HG03139 (cell line): ENCODE data around the gene SPRED3.
"Not testable (repeated sequence)": the region's sequence is repeated elsewhere in the genome, so short reads cannot be mapped to it uniquely, and the experiment has no call there.

Source experiments
- ATAC-seq: cut with Tn5 transposase; IDR thresholded peaks from one replicate; pipeline ENCODE4 v1.9.1; 2021; ENCODE audit not compliant: unreplicated experiment

Gene SPRED3

GRCh38 chr19:38389957-38390924 is 1.7 kb downstream of the SPRED3 start:
- no peak for ATAC-seq

GRCh38 chr19:38391911-38392464 is 3.5 kb downstream of the SPRED3 start:
- no peak for ATAC-seq

- ATAC-seq = no peak
Observed at GRCh38 chr19:38392707-38393308, 4.3 kb downstream of the SPRED3 start.

GRCh38 chr19:38394488-38394887 is 6.0 kb downstream of the SPRED3 start:
- ATAC-seq = no peak

GRCh38 chr19:38395381-38396114 is 7.1 kb downstream of the SPRED3 start:
- ATAC-seq = no peak

- ATAC-seq = no peak
Observed at GRCh38 chr19:38399081-38399480, 10.6 kb downstream of the SPRED3 start.

- no peak for ATAC-seq
Observed at GRCh38 chr19:38399537-38399936, 11.0 kb downstream of the SPRED3 start.

- ATAC-seq = no peak
Observed at GRCh38 chr19:38400361-38400760, 11.9 kb downstream of the SPRED3 start.

GRCh38 chr19:38401148-38401547 is 12.7 kb downstream of the SPRED3 start:
- ATAC-seq = no peak

GRCh38 chr19:38402623-38402966 is 14.1 kb downstream of the SPRED3 start:
- no peak for ATAC-seq

GRCh38 chr19:38402967-38403674 is 14.6 kb downstream of the SPRED3 start, which contains the start of gene FAM98C:
TSS of gene FAM98C (plus strand) at chr19:38403093. CDS start at chr19:38403154, 61 bp downstream.
- peak; percentile 82 for ATAC-seq

GRCh38 chr19:38404858-38405257 is 16.4 kb downstream of the SPRED3 start:
- ATAC-seq = no peak

- ATAC-seq = no peak
Observed at GRCh38 chr19:38405276-38405675, 16.8 kb downstream of the SPRED3 start.

- ATAC-seq = no peak
Observed at GRCh38 chr19:38409631-38410133, 21.2 kb downstream of the SPRED3 start.

- not testable (repeated sequence) for ATAC-seq
Observed at GRCh38 chr19:38410407-38410806, 21.9 kb downstream of the SPRED3 start.

GRCh38 chr19:38411041-38411712 is 22.7 kb downstream of the SPRED3 start:
- ATAC-seq = no peak

GRCh38 chr19:38411898-38412297 is 23.4 kb downstream of the SPRED3 start:
- ATAC-seq = not testable (repeated sequence)

- ATAC-seq = no peak
Observed at GRCh38 chr19:38412491-38412890, 24.0 kb downstream of the SPRED3 start.

GRCh38 chr19:38412961-38413360 is 24.5 kb downstream of the SPRED3 start:
- no peak for ATAC-seq

GRCh38 chr19:38413416-38413815 is 24.9 kb downstream of the SPRED3 start:
- no peak for ATAC-seq
